ENCODE results near the gene HS6ST2.

- TF ChIP-seq CTCF (conservative IDR thresholded peaks at IDR 0.05; ENCODE audit: low read length) (no peak), EZH2phosphoT487 (IDR thresholded peaks at IDR 0.05; ENCODE audit: borderline replicate concordance, low read depth, low read length) (no peak)
Measured at GRCh38 chrX:132613801-132614200, 344.6 kb downstream of the HS6ST2 start.
